Sciatic nerve (tissue), 2 donors: ENCODE results near the gene MFRP. TPM values are rescaled to one million over a fixed set of nuclear protein-coding genes. Genes with fewer than 3 reads are reported as not detected.

Experiments used
- ATAC-seq: fragments of 200-7000 bp; cut with Tn5 transposase; one replicate; pipeline ENCODE4 v1.9.1; 2020; ENCODE audit warnings: mild to moderate bottlenecking, moderate library complexity
- DNase-seq: peaks from one replicate; pipeline ENCODE4 v3.0.0-alpha.2; 2020; ENCODE audit warnings: low spot score
- intact Hi-C: fragments of 100-400 bp; cut with DNase I; formaldehyde crosslinking; loops from one replicate; pipeline ENCODE4 v1.14.2; 2022
- total RNA-seq: library from RNA; stranded (reverse); fragmentation: NEBNext Ultra II Directional; extraction: Animal tissue kit (Norgen Biotek cat#: 25700); gene quantifications from one replicate; pipeline ENCODE4 v1.2.1, GENCODE V29; 2021
- donor health status: DM: no; HTN: no; CAD: no.
- donor health status: DM: no; HTN: no; CAD: no.

Gene MFRP
- total RNA-seq, 1 donor from 2014 or later = not detected

- intact Hi-C loops = no loop called here
- no peak for DNase-seq
- ATAC-seq = peak; percentile 14
Observed at GRCh38 chr11:119341222-119342022, 5.1 kb downstream of the MFRP start.

GRCh38 chr11:119340335-119341221 is 5.9 kb downstream of the MFRP start, which contains the start of gene C1QTNF5:
Gene C1QTNF5, minus strand, starts transcription at chr11:119340883. Its CDS starts 486 bp downstream, at chr11:119340397.
- peak; percentile 61 for ATAC-seq
- DNase-seq = peak; percentile 93
- intact Hi-C loops = no loop called here

GRCh38 chr11:119339589-119340334 is 6.7 kb downstream of the MFRP start:
- DNase-seq = peak; percentile 90
- intact Hi-C loops = no loop called here
- peak; percentile 36 for ATAC-seq

GRCh38 chr11:119338965-119339588 is 7.4 kb downstream of the MFRP start:
- DNase-seq (no peak), ATAC-seq (no peak)
- intact Hi-C loops = no loop called here

- intact Hi-C loops = no loop called here
- DNase-seq (peak; percentile 84), ATAC-seq (peak; percentile 47)
Observed at GRCh38 chr11:119338318-119338890, 8.1 kb downstream of the MFRP start.

- intact Hi-C loops = no loop called here
- no peak for DNase-seq
- no peak for ATAC-seq
Observed at GRCh38 chr11:119337581-119338317, 8.8 kb downstream of the MFRP start.

- intact Hi-C loops = no loop called here
- ATAC-seq = no peak
- no peak for DNase-seq
Observed at GRCh38 chr11:119336744-119337469, 9.6 kb downstream of the MFRP start.

GRCh38 chr11:119335655-119336543 is 10.6 kb downstream of the MFRP start:
- ATAC-seq = no peak
- DNase-seq = no peak
- intact Hi-C loops = no loop called here

GRCh38 chr11:119335091-119335654 is 11.3 kb downstream of the MFRP start:
- ATAC-seq (no peak), DNase-seq (no peak)
- intact Hi-C loops = no loop called here

- peak; percentile 96 for ATAC-seq
Observed at GRCh38 chr11:119334174-119334930, 12.2 kb downstream of the MFRP start, which contains the start of gene RNF26. Gene RNF26, plus strand, starts transcription at chr11:119334527. Its CDS starts 596 bp downstream, at chr11:119335123.

GRCh38 chr11:119332111-119332765 is 14.3 kb downstream of the MFRP start:
- ATAC-seq = no peak
- peak; percentile 17 for DNase-seq
- intact Hi-C loops = no loop called here

More at GRCh38 chr11:119334174-119334930, 12.2 kb downstream of the MFRP start, which contains the start of gene RNF26:
- peak; percentile 97 for DNase-seq
- intact Hi-C loops = no loop called here

- DNase-seq (no peak), ATAC-seq (no peak)
- intact Hi-C loops = no loop called here
Observed at GRCh38 chr11:119330237-119330636, 16.3 kb downstream of the MFRP start.

GRCh38 chr11:119329320-119329719 is 17.2 kb downstream of the MFRP start:
- intact Hi-C loops = no loop called here
- DNase-seq (no peak), ATAC-seq (no peak)

- ATAC-seq (no peak), DNase-seq (no peak)
- intact Hi-C loops = no loop called here
Observed at GRCh38 chr11:119324189-119324588, 22.3 kb downstream of the MFRP start.
